C4-2B (cell line): ENCODE results near the gene NMD3.

Source experiments
- CTCF ChIP-seq: fragments of 450-650 bp; conservative IDR thresholded peaks from 2 replicates; pipeline ENCODE4 v1.5.1; 2017; ENCODE audit warnings: mild to moderate bottlenecking
- ZFX ChIP-seq: fragments of 450-650 bp; IDR thresholded peaks from 2 replicates; pipeline ENCODE4 v1.6.1; 2017

- TF ChIP-seq CTCF (no peak), ZFX (no peak)
These were observed 51.4 kb downstream of the NMD3 start for GRCh38 chr3:161272524-161272923.
